ENCODE results near the gene CRYGD.

CRYGD gene

DNA sequence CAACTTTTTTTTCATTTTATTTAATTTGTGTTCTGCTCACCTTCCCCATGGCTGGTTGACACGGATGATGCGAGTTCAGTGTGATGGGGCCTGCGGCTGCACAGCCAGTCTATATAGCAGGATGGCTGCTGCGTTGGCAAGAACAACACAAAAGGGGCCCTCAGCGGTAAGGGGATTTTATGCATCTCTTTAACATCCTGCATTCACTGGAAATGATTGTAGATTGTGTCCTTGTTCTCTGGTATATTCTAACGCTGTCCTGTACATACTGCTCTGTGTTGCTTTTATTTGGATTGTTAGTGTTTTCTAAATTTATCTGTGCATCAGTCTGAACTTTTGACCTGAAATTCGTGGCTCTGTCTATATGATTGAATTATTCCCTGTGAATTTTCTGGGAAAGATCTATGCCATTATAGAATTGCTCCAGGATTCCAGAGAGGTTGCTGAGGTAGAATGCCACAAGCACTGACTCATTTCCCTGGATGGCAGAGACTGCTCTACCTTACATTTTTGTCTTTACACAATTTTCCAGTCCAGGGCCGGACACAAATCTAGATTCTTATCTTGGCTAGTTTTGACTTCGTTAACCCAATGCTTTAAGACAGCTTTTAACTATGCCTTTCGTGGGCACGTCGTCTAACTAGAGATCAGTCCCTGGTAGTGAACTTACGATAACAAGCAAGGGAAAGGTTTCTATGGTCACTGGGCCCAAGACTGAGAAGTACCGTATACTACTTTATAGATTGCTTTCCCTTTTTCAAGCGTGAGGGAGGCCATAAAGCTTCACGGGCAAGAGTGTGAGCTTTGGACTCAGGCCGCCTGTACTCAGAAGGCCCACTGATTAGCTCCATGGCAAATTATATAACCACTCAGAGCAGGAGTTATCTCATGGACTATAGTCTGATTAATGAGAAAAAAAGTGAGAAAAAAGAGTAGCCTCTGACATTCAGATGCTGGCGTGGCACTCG lies 5.7 kb upstream of the CRYGD start, which contains the start of gene CRYGC:
Gene CRYGC, minus strand, starts transcription at position 85 of the 968 bp plus-strand sequence. Its CDS starts 36 bp downstream, at position 49.
- TF ChIP-seq SIN3A (IDR thresholded peaks at IDR 0.05; ENCODE audit: borderline replicate concordance, insufficient read depth, low read length), result no peak
- no peak for TF ChIP-seq REST (IDR thresholded peaks at IDR 0.05; ENCODE audit: insufficient read depth in 1 of 2, low read depth in 2 of 2, low read length in 2 of 2)
- TF ChIP-seq TAF1 (IDR thresholded peaks at IDR 0.05; ENCODE audit: borderline replicate concordance, insufficient read depth, low read length), result no peak
- TF ChIP-seq FOXP2 (optimal IDR thresholded peaks at IDR 0.05; ENCODE audit: borderline replicate concordance, extremely low read depth, extremely low read length, insufficient read depth), result no peak
- TF ChIP-seq POLR2AphosphoS5 (IDR thresholded peaks at IDR 0.05; ENCODE audit: low read depth, low read length), result no peak

GRCh38 chr2:208128136-208128535 lies 3.8 kb upstream of the CRYGD start:
- TF ChIP-seq TAF1 (IDR thresholded peaks at IDR 0.05; ENCODE audit: borderline replicate concordance, insufficient read depth, low read length) (no peak), REST (IDR thresholded peaks at IDR 0.05; ENCODE audit: insufficient read depth in 1 of 2, low read depth in 2 of 2, low read length in 2 of 2) (no peak), POLR2AphosphoS5 (IDR thresholded peaks at IDR 0.05; ENCODE audit: low read depth, low read length) (no peak)

DNA sequence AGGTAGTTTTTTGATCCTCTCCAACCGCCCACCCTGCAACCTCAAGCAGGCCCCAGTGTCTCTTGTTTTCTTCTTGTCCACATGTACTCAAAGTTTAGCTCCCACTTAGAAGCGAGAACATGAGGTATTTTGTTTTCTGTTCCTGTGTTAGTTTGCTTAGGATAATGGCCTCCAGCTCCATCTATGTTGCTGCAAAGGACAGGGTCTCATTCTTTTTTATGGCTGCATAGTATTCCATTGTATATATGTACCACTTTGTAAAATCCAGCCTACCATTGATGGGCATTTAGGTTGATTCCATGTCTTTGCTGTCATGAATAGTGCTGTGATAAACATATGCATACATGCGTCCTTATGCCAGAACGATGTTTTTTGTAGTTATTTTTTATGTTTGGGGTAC lies 2.8 kb upstream of the CRYGD start:
- TF ChIP-seq REST (IDR thresholded peaks at IDR 0.05; ENCODE audit: insufficient read depth in 1 of 2, low read depth in 2 of 2, low read length in 2 of 2), result no peak
- TF ChIP-seq POLR2AphosphoS5 (IDR thresholded peaks at IDR 0.05; ENCODE audit: low read depth, low read length), result no peak
- TF ChIP-seq SIN3A (IDR thresholded peaks at IDR 0.05; ENCODE audit: borderline replicate concordance, insufficient read depth, low read length), result no peak
- no peak for TF ChIP-seq FOXP2 (optimal IDR thresholded peaks at IDR 0.05; ENCODE audit: borderline replicate concordance, extremely low read depth, extremely low read length, insufficient read depth)
- TF ChIP-seq TAF1 (IDR thresholded peaks at IDR 0.05; ENCODE audit: borderline replicate concordance, insufficient read depth, low read length), result no peak

- TF ChIP-seq TAF1 (IDR thresholded peaks at IDR 0.05; ENCODE audit: borderline replicate concordance, insufficient read depth, low read length) (no peak), POLR2AphosphoS5 (IDR thresholded peaks at IDR 0.05; ENCODE audit: low read depth, low read length) (no peak), SIN3A (IDR thresholded peaks at IDR 0.05; ENCODE audit: borderline replicate concordance, insufficient read depth, low read length) (no peak), FOXP2 (optimal IDR thresholded peaks at IDR 0.05; ENCODE audit: borderline replicate concordance, extremely low read depth, extremely low read length, insufficient read depth) (no peak), REST (IDR thresholded peaks at IDR 0.05; ENCODE audit: insufficient read depth in 1 of 2, low read depth in 2 of 2, low read length in 2 of 2) (no peak)
Measured at GRCh38 chr2:208125251-208125650, 927 bp upstream of the CRYGD start.
